Fibroblast of skin of left biceps (primary cell): ENCODE results near the gene EPHA8.

Source experiments
- DNase-seq, 2 experiments: peaks; one replicate each; pipeline ENCODE4 v3.0.0-alpha.2; 2013; ENCODE audit warnings: low read depth in 2 of 2

Gene EPHA8

GRCh38 chr1:22562584-22563583, at the start of gene EPHA8:
TSS of gene EPHA8 (plus strand) at chr1:22563489. CDS start at chr1:22563636, 147 bp downstream.
- DNase-seq: no peak

GRCh38 chr1:22516906-22517571, 46.2 kb upstream of the EPHA8 start:
- DNase-seq: no peak

- DNase-seq: no peak
These were observed 45.3 kb upstream of the EPHA8 start for GRCh38 chr1:22517956-22518355.

GRCh38 chr1:22518379-22518778, 44.9 kb upstream of the EPHA8 start:
- no peak for DNase-seq

- no peak for DNase-seq
These were observed 42.4 kb upstream of the EPHA8 start for GRCh38 chr1:22520871-22521270.

- DNase-seq: no peak
These were observed 41.6 kb upstream of the EPHA8 start for GRCh38 chr1:22521692-22522091.

DNA sequence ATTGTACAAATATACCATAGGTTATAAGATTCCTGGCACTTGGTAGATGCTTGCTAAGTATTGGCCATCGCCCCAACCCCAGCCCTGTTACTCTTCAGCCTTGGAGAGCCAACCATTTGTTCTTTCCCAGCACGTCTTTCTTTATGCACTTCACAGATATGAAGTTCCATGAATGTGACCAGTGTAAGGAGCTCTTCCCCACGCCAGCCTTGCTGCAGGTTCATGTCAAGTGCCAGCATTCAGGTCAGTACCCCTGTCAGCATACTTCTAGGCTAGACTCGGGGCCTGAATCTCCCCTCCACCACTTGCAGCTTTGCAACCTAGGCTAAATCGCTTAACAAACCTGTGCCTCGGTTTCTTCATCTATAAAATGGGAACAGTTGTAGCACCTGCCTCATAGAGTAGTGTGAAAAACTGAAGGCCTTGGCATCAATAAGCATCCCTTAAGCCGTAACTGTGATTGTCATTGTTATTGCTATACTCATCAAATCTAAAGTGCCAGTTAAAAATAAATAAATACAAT, 41.0 kb upstream of the EPHA8 start:
- DNase-seq: no peak

DNA sequence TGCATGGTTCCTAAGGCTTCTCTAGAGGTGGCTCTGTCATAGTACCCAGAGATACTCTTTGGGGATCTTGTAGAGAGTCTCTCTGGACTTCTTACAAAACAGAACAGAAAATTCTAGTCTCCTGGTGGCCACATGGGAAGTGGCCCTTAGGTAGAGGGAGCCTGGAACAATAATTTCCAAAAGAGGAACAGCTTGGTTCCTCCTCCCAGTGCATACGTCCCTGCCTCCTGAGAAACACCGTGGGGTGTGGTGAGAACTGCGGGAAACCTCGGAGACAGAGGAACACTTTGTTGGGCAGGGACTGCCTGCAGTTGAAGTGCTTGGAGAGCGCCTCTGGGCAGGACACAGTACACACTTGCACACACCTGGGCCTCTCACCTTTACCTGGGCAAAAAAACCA, 38.8 kb upstream of the EPHA8 start:
- DNase-seq: no peak

GRCh38 chr1:22525211-22525610, 38.1 kb upstream of the EPHA8 start:
- no peak for DNase-seq

DNA sequence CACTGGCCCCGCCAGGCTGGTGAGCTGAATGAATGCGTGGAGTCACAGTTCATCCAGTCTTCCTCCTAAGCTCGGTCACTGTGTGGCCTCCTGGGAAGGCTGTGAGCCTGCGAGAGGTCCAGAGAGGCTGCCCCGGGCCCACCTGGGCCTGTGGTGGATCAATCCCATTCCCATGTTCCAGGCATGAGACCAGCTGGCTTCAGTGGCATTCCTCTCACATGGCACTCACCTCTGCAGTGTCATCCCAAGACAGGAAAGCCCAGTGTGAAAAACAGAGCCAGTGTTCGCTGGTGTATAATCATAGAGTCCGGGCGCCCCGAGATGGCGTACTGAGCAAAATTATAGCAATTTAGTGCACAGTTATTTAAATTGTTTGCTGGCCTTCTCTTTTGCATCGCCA, 37.6 kb upstream of the EPHA8 start:
- no peak for DNase-seq

DNA sequence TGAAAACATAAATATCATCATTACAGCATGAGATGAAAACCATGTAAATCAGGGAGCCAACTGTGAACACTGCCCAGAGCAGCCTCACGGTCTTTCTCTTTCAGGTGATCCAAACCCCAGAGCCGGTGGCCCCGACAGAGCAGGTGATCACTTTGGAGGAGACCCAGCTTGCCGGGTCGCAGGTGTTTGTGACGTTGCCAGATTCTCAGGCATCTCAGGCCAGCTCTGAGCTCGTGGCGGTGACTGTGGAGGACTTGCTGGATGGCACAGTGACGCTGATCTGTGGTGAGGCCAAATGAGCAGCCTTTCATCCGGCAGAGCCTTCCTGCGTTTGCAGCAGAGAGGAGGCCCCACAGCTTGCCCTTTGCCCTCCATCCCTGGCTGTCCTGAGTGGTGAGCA, 37.2 kb upstream of the EPHA8 start:
- DNase-seq: no peak

DNA sequence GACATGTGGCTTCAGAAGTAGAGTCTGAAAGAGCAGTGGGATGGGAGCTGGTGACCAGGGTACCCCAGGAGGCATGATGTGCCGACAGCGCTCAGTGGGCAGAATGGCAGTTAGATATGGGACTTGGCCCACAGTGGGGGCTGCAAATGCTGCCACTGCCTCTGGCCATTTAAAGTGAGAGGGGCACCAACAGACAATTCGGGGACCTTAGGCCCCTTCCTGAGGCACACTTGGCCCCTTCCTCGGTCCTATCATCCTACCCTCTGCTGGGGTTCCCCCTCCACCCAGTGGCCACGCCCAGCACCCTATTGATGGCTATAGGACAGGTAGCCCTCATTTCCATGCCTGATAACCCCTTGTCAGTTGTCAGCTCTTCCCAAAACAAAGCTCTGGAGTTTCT, 36.6 kb upstream of the EPHA8 start:
- no peak for DNase-seq

DNA sequence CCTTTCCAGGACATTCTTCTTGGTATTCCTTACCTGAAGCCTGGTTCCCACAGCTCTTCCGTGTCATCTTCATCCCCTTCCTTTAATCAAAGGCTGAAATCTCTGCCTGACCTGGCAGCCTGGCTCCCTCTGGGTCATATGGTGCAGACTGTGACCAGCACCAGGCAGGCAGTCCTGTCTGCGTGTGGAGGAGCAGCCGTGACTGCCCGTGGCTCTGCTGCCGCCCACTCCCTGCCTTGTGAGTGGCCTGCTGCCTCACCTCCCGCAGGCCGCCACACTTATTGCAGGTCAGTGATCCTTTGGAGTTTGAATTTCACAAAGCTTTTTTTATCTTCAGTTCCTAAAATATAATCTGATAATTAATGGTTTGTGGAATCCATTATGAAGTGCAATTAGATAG, 36.2 kb upstream of the EPHA8 start:
- DNase-seq: no peak

DNA sequence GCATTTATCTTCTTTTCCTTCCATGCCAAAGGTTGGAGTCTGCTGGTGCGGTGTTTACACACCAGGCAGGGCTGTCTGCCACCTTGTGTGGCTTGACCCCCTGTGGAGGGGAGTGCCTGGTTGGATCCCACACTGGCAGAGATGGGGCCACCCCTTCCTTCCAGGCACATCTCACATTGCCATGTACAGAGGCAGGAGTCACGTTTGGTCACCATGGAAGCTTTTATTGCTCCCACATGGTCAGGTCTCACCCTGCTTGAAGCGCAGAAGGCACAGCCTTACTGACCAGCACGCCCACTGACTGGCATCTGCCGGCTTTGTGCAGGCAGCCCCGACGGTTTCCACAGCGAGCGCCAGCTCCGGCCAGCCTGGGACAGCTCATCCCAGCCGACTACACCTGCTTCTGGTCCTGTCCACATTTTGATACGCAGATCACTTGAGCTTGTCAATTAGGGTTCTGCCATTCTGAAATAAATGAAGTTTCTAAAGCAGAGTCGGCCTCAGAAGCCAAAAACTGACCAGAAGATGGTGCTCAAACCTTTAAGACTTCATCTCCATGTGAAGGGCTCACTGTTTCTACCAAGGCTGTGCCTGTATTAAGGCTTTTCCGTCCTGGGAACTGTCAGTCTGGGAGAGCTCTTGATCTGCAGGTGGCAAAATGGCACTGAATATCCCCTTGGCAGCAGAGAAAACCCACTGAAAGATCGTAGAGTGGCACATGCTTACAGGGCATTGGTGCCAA, 35.6 kb upstream of the EPHA8 start:
- DNase-seq: no peak

- DNase-seq: no peak
These were observed 34.8 kb upstream of the EPHA8 start for GRCh38 chr1:22528451-22528850.

GRCh38 chr1:22529901-22530621, 33.2 kb upstream of the EPHA8 start:
- DNase-seq: no peak

GRCh38 chr1:22530715-22531114, 32.6 kb upstream of the EPHA8 start:
- DNase-seq: no peak

DNA sequence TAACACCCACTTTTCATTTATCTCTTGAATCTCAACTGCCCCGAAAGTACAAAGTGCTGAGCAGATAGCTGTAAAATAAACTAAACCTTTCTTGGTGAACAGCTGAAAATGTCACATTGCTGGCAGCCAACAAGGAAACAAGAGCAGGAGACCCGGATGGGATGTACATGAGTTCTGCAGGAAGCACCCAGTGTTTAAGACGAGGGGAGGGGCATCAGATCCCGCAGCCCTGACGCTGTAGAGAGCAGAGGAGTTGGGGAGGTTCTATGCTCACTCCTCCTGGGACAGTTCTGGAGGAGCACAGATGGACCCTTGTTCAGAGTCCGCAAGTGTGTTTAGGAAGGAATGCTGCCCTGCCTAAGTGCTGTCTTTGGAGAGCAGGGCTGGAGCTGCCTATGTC, 32.0 kb upstream of the EPHA8 start:
- DNase-seq: no peak

DNA sequence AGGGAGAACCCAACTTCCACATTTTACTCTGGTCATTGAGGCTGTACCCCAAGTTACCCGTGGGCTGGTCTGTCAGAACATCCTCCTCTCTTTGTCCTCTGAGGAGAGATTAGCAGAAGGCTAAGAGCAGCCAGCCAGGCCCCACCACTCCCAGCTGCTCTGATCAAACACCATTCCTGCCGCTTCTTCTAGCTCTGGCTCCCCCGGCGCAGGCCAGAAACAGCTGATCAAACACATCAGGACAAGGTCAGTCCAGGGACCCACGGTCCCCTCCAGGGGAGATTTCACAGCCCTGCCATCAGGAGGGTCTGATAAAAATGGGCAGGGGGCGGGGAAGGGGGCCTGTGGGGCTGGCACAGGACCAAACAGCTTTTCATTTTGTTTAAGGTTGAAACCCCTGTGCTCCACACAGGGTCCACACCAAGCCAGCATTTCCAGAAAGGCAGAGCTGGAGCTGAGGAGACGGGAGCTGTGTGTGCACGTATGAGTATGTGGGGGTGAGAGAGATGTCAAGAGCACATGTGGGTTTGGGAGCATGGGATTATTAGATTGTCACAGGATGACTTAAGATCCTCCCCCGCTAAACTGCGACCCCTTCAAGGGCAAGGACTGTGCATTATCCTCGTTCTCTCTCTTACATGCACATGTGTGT, 29.9 kb upstream of the EPHA8 start:
- DNase-seq: no peak

- DNase-seq: no peak
These were observed 28.3 kb upstream of the EPHA8 start for GRCh38 chr1:22534951-22535350.

DNA sequence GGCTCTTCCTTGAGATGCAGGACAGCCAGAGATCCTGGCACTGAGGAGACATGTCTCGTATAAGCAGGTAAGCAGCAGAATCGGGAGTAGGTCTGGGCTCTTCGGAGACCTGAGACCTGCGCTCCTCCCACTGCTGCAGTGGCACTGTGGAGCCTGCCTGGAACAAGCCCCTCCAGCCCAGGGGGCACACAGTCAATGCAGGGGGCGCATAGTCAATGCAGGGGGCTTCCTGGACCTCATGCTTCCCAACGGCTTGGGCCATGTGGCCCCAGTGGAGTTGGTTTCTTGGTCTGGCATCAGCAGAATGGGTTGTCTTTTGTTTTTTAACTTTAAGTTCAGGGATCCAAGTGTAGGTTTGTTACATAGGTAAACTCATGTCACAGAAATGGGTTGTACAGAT, 27.9 kb upstream of the EPHA8 start:
- no peak for DNase-seq
